Mucosa of stomach (tissue), 1 donor: Measurements from ENCODE around the gene FAP.

Experiments
- H3K27me3 ChIP-seq: one replicate; pipeline ENCODE4 v1.7.0; 2013; ENCODE audit warnings: mild to moderate bottlenecking, low read length; ENCODE audit not compliant: control insufficient read depth, insufficient read depth
- H3K36me3 ChIP-seq: one replicate; pipeline ENCODE4 v1.7.0; 2013; ENCODE audit warnings: low read length; ENCODE audit not compliant: control insufficient read depth, insufficient read depth
- H3K4me1 ChIP-seq: one replicate; pipeline ENCODE4 v1.7.0; 2013; ENCODE audit warnings: mild to moderate bottlenecking, low read length; ENCODE audit not compliant: control insufficient read depth, insufficient read depth
- H3K4me3 ChIP-seq: one replicate; pipeline ENCODE4 v1.7.0; 2013; ENCODE audit warnings: low read length
- H3K9ac ChIP-seq: one replicate; pipeline ENCODE4 v1.7.0; 2013; ENCODE audit warnings: mild to moderate bottlenecking, low read length, moderate library complexity
- H3K9me3 ChIP-seq: one replicate; pipeline ENCODE4 v1.7.0; 2013; ENCODE audit warnings: mild to moderate bottlenecking, low read length, moderate library complexity; ENCODE audit not compliant: control insufficient read depth
- donor health status: Pancreatic carcinoma.

The FAP gene

DNA sequence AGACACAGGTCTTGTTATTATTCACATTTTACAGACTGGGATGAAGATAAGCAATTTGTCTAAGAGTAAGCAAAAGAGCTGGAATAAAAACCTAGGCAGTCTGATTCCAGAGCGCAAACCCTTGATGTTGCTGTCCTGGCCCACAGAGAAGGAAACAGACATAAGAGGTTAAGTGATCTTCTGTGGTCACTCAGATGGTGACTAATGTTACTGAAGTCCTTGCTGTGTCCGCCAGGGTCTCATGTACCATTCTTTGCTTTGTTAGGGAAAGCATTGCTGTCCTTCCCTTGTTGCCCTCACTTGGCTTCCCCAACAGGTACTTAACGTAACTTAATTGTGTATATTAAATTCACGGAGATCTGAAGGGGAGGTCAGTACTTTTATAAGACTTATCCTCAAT lies 14.9 kb upstream of the FAP start:
- H3K4me3 ChIP-seq = no peak overlapping the region
- no peaks in the 10 kb centered on the region for H3K9me3 ChIP-seq
- H3K36me3 ChIP-seq = no peaks in the 10 kb centered on the region
- H3K9ac ChIP-seq = no peak overlapping the region
- no peaks in the 10 kb centered on the region for H3K27me3 ChIP-seq
- no peaks in the 10 kb centered on the region for H3K4me1 ChIP-seq

DNA sequence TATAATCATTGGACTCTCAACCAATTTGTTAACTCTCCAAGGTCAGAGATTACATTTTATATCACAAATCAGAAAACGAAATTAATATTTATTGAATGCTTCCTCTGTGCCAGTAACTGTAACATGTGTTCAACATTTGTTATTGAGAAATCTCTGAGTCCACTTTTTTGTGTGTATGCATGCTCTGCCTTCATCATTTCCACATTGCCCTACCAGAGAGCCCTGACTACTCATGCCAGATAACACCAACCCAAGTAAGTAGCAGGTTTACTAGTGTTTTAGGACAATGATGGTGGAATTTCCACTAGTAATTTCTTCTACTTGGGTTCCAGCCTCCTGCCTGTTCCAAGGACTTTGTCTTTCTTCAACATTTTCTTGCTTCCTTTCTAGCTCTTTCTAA lies 14.2 kb upstream of the FAP start:
- H3K9ac ChIP-seq = no peak overlapping the region
- no peaks in the 10 kb centered on the region for H3K27me3 ChIP-seq
- no peaks in the 10 kb centered on the region for H3K36me3 ChIP-seq
- H3K4me3 ChIP-seq = no peak overlapping the region
- H3K4me1 ChIP-seq = no peaks in the 10 kb centered on the region
- H3K9me3 ChIP-seq = no peaks in the 10 kb centered on the region

DNA sequence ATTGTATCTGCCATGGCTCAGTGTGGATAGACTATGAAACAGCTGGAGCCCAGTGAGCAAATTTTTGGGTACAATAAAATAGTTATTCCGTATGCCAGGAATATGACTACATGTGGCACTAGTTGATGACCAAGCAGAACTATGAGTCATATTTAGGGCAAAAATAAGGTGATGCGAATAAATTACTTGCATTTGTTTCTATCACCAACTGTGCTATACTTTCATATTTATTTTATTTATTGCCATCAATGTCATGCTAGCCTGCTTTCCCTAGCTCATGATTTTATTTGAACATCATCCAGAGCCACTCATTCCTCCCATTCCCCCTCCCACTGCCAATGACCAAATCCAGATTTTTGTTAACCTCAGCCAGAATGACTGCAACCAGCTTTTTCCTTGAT lies 13.3 kb upstream of the FAP start:
- Histone ChIP-seq H3K4me3 (no peak overlapping the region), H3K9ac (no peak overlapping the region), H3K9me3 (no peaks in the 10 kb centered on the region), H3K4me1 (no peaks in the 10 kb centered on the region), H3K27me3 (no peaks in the 10 kb centered on the region), H3K36me3 (no peaks in the 10 kb centered on the region)

DNA sequence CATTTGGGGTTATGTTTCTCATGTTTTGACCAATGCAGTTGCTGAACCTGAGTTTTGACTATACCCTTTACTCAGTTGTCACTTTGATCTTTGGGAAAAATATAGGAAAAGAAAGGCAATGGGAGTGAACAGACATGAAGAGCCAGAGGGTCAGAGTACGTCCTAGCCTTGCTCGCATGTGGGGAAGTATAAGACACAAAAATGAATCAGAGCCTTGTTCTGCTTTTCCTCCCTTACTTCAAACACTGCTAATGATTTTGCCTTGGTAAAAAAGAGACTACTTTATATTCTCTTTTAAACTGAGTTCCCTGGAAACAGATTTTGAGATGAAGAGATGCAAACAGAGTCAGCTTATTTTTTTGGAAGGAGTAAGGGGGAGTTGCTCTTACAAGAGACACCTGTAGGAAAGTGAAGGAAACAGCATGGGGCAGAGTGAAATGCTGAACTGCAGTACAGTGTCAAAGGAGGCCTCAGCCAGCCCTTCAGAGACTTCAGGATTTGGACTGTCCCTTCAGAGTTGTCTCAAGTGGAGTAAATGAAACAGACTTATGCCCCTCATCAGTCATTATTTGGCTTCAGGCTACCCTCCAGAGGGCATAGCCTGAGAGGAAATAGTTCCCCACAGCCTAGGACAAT lies 11.1 kb upstream of the FAP start:
- H3K27me3 ChIP-seq = no peaks in the 10 kb centered on the region
- no peaks in the 10 kb centered on the region for H3K9me3 ChIP-seq
- H3K36me3 ChIP-seq = no peaks in the 10 kb centered on the region
- H3K4me3 ChIP-seq = no peak overlapping the region
- no peak overlapping the region for H3K9ac ChIP-seq
- no peaks in the 10 kb centered on the region for H3K4me1 ChIP-seq

DNA sequence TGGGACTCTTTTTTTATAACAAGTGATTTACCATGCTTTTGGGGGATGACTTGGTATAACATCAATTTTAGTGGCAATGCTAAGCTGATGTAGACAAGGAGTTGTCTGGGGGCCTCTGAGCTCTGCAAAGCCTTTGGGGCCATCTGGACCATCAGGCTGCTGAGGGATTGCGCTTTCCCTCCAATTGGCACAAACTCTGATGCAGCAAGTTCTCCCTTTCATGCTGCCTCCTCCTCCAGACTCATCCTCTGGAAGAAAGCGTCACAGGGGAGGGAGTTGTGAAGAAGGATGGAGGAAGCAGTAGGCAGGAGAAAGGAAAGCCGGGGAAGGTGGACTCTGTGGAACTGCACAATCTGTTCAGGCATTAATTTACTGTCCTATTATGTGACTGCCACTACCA lies 10.2 kb upstream of the FAP start:
- no peaks in the 10 kb centered on the region for H3K9me3 ChIP-seq
- H3K9ac ChIP-seq = no peak overlapping the region
- H3K4me3 ChIP-seq = no peak overlapping the region
- H3K4me1 ChIP-seq = no peaks in the 10 kb centered on the region
- no peaks in the 10 kb centered on the region for H3K27me3 ChIP-seq
- H3K36me3 ChIP-seq = no peaks in the 10 kb centered on the region

DNA sequence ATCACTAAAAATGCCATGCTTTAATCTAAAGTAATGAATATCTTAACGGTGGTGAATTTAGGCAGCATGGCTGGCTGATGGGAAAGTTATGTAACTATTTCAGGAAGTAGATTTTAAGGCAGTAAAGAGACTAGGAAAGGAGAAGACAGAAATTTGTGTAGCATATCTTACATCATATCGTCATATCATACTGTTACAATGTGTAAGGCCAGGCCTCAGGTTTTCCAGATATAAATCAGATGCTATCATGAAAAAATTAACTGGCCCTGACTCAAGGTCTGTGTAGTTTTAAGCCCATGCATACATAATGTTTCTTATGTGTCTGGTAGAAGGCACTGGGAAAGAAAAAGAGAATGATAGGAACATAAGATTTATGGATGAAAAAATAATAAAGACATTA lies 8.9 kb upstream of the FAP start:
- Histone ChIP-seq H3K9ac (no peak overlapping the region), H3K9me3 (no peaks in the 10 kb centered on the region), H3K4me3 (no peak overlapping the region), H3K4me1 (no peaks in the 10 kb centered on the region), H3K36me3 (no peaks in the 10 kb centered on the region), H3K27me3 (no peaks in the 10 kb centered on the region)

DNA sequence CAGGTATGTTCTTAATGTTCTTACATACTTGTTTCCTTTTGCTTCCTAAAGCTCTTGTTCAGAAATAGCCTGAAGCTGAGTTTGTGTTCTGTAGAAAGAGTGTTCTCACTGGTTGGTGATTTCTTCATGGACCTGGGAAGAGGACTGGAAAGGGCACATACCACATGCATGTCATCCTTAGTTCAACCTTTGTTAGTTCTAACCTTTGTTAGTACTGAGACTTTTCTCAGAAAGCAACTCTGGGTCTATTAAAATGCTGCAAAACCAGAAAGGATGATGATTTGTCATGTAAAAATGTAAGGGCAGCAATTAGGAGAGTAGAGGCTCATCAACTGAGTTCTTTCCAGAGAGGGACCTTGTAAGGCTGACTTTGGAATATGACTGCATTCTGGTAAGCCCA lies 2.5 kb upstream of the FAP start:
- no peaks in the 10 kb centered on the region for H3K27me3 ChIP-seq
- no peaks in the 10 kb centered on the region for H3K4me1 ChIP-seq
- H3K9me3 ChIP-seq = no peaks in the 10 kb centered on the region
- no peaks in the 10 kb centered on the region for H3K36me3 ChIP-seq
- no peak overlapping the region for H3K4me3 ChIP-seq
- H3K9ac ChIP-seq = no peak overlapping the region

DNA sequence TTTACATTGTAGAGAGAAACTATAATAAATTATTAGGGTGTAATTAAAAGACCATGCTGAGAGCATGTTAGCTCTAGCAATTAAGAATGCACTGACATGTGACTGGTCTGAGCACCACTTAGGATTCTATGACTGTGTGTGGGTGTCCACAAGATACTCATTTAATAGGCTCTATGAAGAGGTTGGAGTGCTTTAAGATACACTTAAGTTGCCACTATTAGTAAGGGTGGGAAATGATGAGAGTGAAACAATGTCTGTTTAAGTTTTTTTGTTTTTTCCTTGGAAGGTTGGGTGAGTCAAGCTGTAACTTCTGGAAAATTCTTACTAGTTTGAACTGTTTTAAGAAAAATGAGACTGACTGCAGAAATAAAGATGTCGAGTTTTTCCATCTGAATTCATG lies 1.8 kb upstream of the FAP start:
- Histone ChIP-seq H3K4me3 (no peak overlapping the region), H3K27me3 (no peaks in the 10 kb centered on the region), H3K9me3 (no peaks in the 10 kb centered on the region), H3K36me3 (no peaks in the 10 kb centered on the region), H3K9ac (no peak overlapping the region), H3K4me1 (no peaks in the 10 kb centered on the region)

DNA sequence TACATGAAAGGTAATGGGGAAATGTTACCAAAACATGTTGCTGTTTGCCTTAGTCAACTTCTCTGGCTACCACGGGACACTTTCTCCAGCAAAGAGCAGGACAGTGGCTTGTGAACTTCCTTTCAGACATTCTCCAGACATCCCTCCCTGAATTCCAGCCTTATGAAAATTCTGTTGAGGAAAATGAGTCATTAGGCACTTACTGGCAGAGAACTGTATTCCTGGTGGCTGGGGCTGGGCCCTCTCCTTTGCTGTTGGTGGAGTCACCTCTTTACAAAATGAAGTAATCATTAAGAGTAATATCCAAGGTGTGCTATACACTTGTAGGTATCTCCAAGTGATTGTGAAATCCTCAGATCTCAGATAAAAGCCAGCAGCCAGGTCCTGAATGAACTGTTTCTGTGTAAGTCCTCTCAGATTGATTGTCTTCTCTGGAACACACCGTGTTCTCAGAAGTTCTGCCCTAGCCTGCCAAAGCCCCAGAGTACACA lies 1.3 kb upstream of the FAP start:
- Histone ChIP-seq H3K9me3 (no peaks in the 10 kb centered on the region), H3K36me3 (no peaks in the 10 kb centered on the region), H3K27me3 (no peaks in the 10 kb centered on the region), H3K9ac (no peak overlapping the region), H3K4me3 (no peak overlapping the region), H3K4me1 (no peaks in the 10 kb centered on the region)

DNA sequence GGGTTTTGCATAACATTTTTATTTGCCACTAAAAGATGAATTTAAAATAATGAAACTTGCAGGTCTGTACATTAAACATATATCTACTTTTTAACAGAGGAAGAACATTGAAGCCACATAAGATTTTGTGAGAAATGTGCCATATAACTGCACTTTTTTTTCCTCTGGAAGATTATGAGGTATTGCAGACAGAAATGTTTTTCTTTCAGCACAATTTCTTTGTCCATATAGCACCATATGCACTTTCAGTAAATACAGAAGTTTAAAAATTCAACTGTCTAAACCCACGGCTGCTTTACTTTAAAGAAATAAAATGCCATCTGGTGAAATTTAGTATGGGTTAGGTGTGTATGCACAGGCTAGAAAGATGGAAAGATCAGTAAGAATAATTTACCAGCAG lies 470 bp upstream of the FAP start:
- Histone ChIP-seq H3K9me3 (no peaks in the 10 kb centered on the region), H3K4me3 (no peak overlapping the region), H3K36me3 (no peaks in the 10 kb centered on the region), H3K4me1 (no peaks in the 10 kb centered on the region), H3K27me3 (no peaks in the 10 kb centered on the region), H3K9ac (no peak overlapping the region)

DNA sequence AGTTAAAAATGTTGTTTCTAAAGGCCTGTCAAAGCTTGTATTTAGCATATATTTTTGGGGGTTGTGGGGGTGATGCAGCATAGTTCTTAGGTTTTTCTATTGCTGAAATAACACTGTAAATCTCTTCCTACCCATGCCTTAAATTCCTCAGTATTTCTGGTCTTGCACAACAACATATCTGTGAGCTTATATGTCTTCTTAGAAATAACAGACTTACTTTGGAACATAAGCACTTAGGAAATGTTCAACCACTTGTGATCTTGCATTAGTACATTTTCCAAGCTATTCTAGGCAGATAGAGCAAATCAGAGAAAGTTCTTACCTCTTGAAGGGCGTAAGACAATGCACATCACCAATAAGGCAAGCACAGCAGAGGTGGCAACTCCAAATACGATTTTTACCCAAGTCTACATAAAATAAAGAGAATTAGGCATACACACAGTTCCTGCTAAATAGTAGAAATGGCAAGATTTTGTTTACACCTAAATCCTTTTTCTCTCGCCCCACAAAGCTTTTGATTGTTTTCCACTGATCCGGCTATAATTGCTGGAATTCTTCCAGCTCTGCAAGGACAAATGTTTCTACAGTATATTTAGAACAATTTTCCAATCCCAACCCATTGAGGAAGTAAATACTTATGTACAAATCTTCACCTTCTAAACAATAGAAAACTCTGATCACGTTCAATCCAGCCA lies 512 bp downstream of the FAP start:
- no peak overlapping the region for H3K4me3 ChIP-seq
- no peaks in the 10 kb centered on the region for H3K9me3 ChIP-seq
- H3K4me1 ChIP-seq = no peaks in the 10 kb centered on the region
- no peak overlapping the region for H3K9ac ChIP-seq
- no peaks in the 10 kb centered on the region for H3K27me3 ChIP-seq
- no peaks in the 10 kb centered on the region for H3K36me3 ChIP-seq

DNA sequence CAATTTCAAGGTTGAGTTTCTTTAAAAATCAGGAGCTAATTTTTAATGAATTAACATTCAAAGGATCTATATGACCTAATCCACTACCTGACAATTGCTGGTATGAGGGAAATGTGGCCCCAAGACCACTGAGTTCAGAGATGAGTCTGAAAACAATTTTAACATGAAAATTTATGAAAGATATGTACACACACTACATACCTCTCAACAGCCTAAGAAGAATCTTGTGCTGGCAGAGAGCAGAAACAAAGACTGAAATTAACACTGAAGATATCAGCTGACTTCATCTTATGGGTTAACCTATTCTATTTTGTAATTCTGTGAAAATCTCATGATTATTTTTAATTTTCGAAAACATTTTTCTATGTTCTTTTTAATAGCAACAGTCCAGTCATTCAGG lies 1.7 kb downstream of the FAP start:
- H3K36me3 ChIP-seq = no peaks in the 10 kb centered on the region
- H3K4me3 ChIP-seq = no peak overlapping the region
- no peaks in the 10 kb centered on the region for H3K27me3 ChIP-seq
- no peaks in the 10 kb centered on the region for H3K4me1 ChIP-seq
- no peak overlapping the region for H3K9ac ChIP-seq
- no peaks in the 10 kb centered on the region for H3K9me3 ChIP-seq
